Adrenal gland (tissue), 12 donors: ENCODE measurements around the gene PARD3B. TPM values are rescaled to one million over a fixed set of nuclear protein-coding genes. Genes with fewer than 3 reads are reported as not detected.

Experiments
- DNase-seq, 7 donors: peaks; one replicate each; pipeline ENCODE4 v3.0.0-alpha.2; 2019 to 2020
- H3K27ac ChIP-seq, 5 donors: fragments of 200-600 bp; sonication (generic) in 4 of 5; 1 replicate in 3 of 5; 2 replicates in 2 of 5; pipeline versions ENCODE4 v1.5.1 to v1.8.0; 2016 to 2020; ENCODE audit warnings: mild to moderate bottlenecking in 1 of 5
- H3K27me3 ChIP-seq: fragments of 200-600 bp; 2 replicates; pipeline ENCODE4 v1.8.0; 2021
- H3K36me3 ChIP-seq, 2 donors: fragments of 200-600 bp; replicated peaks in 1 of 2; 1 replicate in 1 of 2; 2 replicates in 1 of 2; pipeline versions ENCODE4 v1.5.1 to v1.8.0; 2018 to 2022
- H3K4me1 ChIP-seq, 2 donors: fragments of 200-600 bp; replicated peaks in 1 of 2; 1 replicate in 1 of 2; 2 replicates in 1 of 2; pipeline versions ENCODE4 v1.5.1 to v1.8.0; 2018 to 2021
- H3K4me3 ChIP-seq, 4 donors: fragments of 200-600 bp; sonication (generic) in 3 of 4; one replicate each; pipeline ENCODE4 v1.5.1; 2016 to 2018
- H3K9me3 ChIP-seq, 3 donors: fragments of 200-600 bp; sonication (generic) in 1 of 3; replicated peaks in 1 of 3; 1 replicate in 2 of 3; 2 replicates in 1 of 3; pipeline versions ENCODE4 v1.5.1 to v1.8.0; 2016 to 2021
- CTCF ChIP-seq, 6 experiments: fragments of 450-650 bp in 4 of 6; fragments of 200-600 bp in 2 of 6; sonication (generic) in 1 of 6; IDR thresholded peaks; 1 replicate in 5 of 6; 2 replicates in 1 of 6; pipeline versions ENCODE4 v1.5.1 to v1.8.0; 2016 to 2021; ENCODE audit warnings: antibody characterized with exemption in 6 of 6, mild to moderate bottlenecking in 2 of 6, moderate library complexity in 1 of 6
- POLR2A ChIP-seq, 2 donors: fragments of 450-650 bp; IDR thresholded peaks; one replicate each; pipeline ENCODE4 v1.6.1; 2017; ENCODE audit warnings: antibody characterized with exemption in 2 of 2, mild to moderate bottlenecking in 2 of 2, moderate library complexity in 1 of 2
- WGBS, 4 donors: extraction: QIAGEN DNeasy Blood & Tissue Kit in 2 of 4; methylation state at CpG; one replicate each; pipeline versions ENCODE4 v1.1.5 to v1.1.7; 2013 to 2017; 5-methylcytosine and 5-hydroxymethylcytosine counted together
- intact Hi-C, 2 donors: fragments of 100-400 bp; cut with DNase I; formaldehyde crosslinking; loops; one replicate each; pipeline versions ENCODE4 v1.14.1 to v1.15.0; 2022 to 2023
- polyA plus RNA-seq, 3 donors: library from polyadenylated mRNA; stranded (reverse); fragments of 200-250 nt in 2 of 3; fragments of 350-450 nt in 1 of 3; fragmentation: Illumina TruSeq in 1 of 3; extraction: RNeasy Lipid Tissue Mini Kit (QIAGEN cat#74804) in 1 of 3; gene quantifications; one replicate each; pipeline ENCODE4 v1.2.3, GENCODE V29; 2013 to 2014
- total RNA-seq, 9 donors: library from RNA; depleted of rRNA in 4 of 9; stranded (reverse); fragments of >200 nt in 4 of 9; fragments of 120-200 nt in 1 of 9; fragmentation: NEBNext Ultra II Directional in 1 of 9; extraction: Animal tissue kit (Norgen Biotek cat#: 25700) in 1 of 9; gene quantifications; one replicate each; pipeline versions ENCODE4 v1.1.0 to v1.2.4, GENCODE V29; 2013 to 2023
- donor health status: healthy with polysubstance abuse.
- donor health status: Bipolar disorder and iron deficiency.
- donor health status: DM: yes; HTN: yes; CAD: no.
- donor health status: DM: no; HTN: no; CAD: no.
- donor health status: DM: no; HTN: no; CAD: no.
- donor health status: DM: yes; HTN: yes; CAD: no.

PARD3B gene
- total and polyA plus RNA-seq, 12 donors, result 1.9 to 20.4 (median 9.5) TPM

- no peaks in the 10 kb centered on the region for H3K36me3 ChIP-seq
- intact Hi-C loops, result no loop called here
- H3K4me1 ChIP-seq, result no peaks in the 10 kb centered on the region
- H3K27ac ChIP-seq, result no peak overlapping the region
- WGBS, 4 donors, result 87 to 100% (median 97%) methylated on average over 4 of the region's 4 CpGs
- no peak overlapping the region for H3K4me3 ChIP-seq
- TF ChIP-seq POLR2A (IDR thresholded peaks at IDR 0.05) (no peak), CTCF (IDR thresholded peaks at IDR 0.05) (no peak)
- H3K9me3 ChIP-seq, result no peaks in the 10 kb centered on the region
- DNase-seq, result no peak
- no peaks in the 10 kb centered on the region for H3K27me3 ChIP-seq
Observed at GRCh38 chr2:205175831-205176230, 630.6 kb downstream of the PARD3B start.

GRCh38 chr2:205176546-205176945 lies 631.3 kb downstream of the PARD3B start:
- no peak overlapping the region for H3K4me3 ChIP-seq
- intact Hi-C loops, result no loop called here
- no peaks in the 10 kb centered on the region for H3K4me1 ChIP-seq
- 75 to 88% (median 81%) methylated on average over 2 of the region's 2 CpGs for WGBS, 4 donors
- H3K27ac ChIP-seq, result no peak overlapping the region
- no peak for DNase-seq
- no peaks in the 10 kb centered on the region for H3K9me3 ChIP-seq
- H3K36me3 ChIP-seq, result no peaks in the 10 kb centered on the region
- TF ChIP-seq POLR2A (IDR thresholded peaks at IDR 0.05), result no peak
- TF ChIP-seq CTCF (IDR thresholded peaks at IDR 0.05), result no peak
- no peaks in the 10 kb centered on the region for H3K27me3 ChIP-seq

GRCh38 chr2:205177546-205177945 lies 632.3 kb downstream of the PARD3B start:
- Histone ChIP-seq H3K9me3 (no peaks in the 10 kb centered on the region), H3K36me3 (no peaks in the 10 kb centered on the region), H3K27ac (no peak overlapping the region), H3K4me3 (no peak overlapping the region), H3K4me1 (no peaks in the 10 kb centered on the region), H3K27me3 (no peaks in the 10 kb centered on the region)
- TF ChIP-seq CTCF (IDR thresholded peaks at IDR 0.05) (no peak), POLR2A (IDR thresholded peaks at IDR 0.05) (no peak)
- intact Hi-C loops, result no loop called here
- no peak for DNase-seq

GRCh38 chr2:205180730-205181129 lies 635.5 kb downstream of the PARD3B start:
- TF ChIP-seq CTCF (IDR thresholded peaks at IDR 0.05) (no peak), POLR2A (IDR thresholded peaks at IDR 0.05) (no peak)
- no peaks in the 10 kb centered on the region for H3K4me1 ChIP-seq
- no peak for DNase-seq
- intact Hi-C loops, result no loop called here
- no peak overlapping the region for H3K4me3 ChIP-seq
- no peaks in the 10 kb centered on the region for H3K36me3 ChIP-seq
- H3K27ac ChIP-seq, result no peak overlapping the region
- H3K27me3 ChIP-seq, result no peaks in the 10 kb centered on the region
- 88 to 92% (median 91%) methylated on average over 3 of the region's 3 CpGs for WGBS, 4 donors
- H3K9me3 ChIP-seq, result no peaks in the 10 kb centered on the region
